ENCODE measurements around the gene HINT2.

The HINT2 gene

DNA sequence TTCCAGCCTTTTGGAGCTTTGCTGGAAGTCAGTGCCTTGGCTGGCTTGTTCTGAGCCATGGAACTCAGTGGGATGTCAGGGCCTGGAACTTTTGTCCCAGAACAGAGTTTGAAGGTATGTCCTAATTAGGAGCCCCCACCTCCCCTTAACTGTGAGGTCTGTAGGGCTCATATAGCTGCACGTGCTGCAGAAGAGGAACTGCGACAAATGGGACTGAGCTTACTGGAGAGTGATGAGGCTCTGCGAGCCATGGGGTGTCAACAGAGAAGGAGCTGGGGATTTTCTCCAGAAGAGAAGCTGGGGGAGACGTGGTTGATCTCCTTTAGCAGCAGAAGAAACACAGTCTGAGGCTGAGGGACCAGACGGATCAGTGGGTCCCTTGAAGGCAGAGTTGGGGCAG is 25.1 kb upstream of the HINT2 start:
- H3K9me3 ChIP-seq (ENCODE audit: low read length), result no peaks in the 10 kb centered on the region
- H3K36me3 ChIP-seq (ENCODE audit: insufficient read depth, low read length), result peaks cover 4% of the 10 kb centered on the region
- no peak overlapping the region for H3K27ac ChIP-seq (ENCODE audit: low read depth, low read length)
- no peak overlapping the region for H3K4me3 ChIP-seq (ENCODE audit: low read depth in 1 of 2, low read length in 2 of 2)
- H3K9ac ChIP-seq (ENCODE audit: low read length), result no peak overlapping the region
- H3K4me1 ChIP-seq (ENCODE audit: insufficient read depth, low read length), result peaks cover 10% of the 10 kb centered on the region
- H3K27me3 ChIP-seq (ENCODE audit: control insufficient read depth in 1 of 2, insufficient read depth in 2 of 2, low read length in 2 of 2), result no peaks in the 10 kb centered on the region

DNA sequence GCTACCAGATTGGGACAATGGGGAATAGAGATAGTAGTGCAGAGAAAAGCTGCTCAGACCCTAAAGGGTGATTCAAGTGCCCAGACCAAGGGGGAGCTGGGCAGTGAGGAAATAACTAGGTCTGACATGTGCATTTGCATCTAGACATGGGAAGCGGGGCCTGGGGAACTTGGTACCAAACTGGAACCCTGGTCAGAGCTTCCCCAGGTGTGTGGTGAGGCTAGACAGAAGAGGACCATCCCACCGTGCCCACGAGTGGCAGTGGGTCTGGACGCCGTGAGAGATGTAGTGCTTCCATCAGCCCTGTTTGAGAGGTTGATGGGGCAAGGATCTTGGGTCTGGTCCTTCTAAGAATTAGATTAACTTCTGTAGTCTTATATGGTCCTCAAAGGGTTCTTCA is 21.8 kb upstream of the HINT2 start:
- no peak overlapping the region for H3K4me3 ChIP-seq (ENCODE audit: low read depth in 1 of 2, low read length in 2 of 2)
- no peak overlapping the region for H3K27ac ChIP-seq (ENCODE audit: low read depth, low read length)
- H3K27me3 ChIP-seq (ENCODE audit: control insufficient read depth in 1 of 2, insufficient read depth in 2 of 2, low read length in 2 of 2), result no peaks in the 10 kb centered on the region
- H3K4me1 ChIP-seq (ENCODE audit: insufficient read depth, low read length), result peaks cover 10% of the 10 kb centered on the region
- no peaks in the 10 kb centered on the region for H3K9me3 ChIP-seq (ENCODE audit: low read length)
- no peaks in the 10 kb centered on the region for H3K36me3 ChIP-seq (ENCODE audit: insufficient read depth, low read length)
- H3K9ac ChIP-seq (ENCODE audit: low read length), result no peak overlapping the region

DNA sequence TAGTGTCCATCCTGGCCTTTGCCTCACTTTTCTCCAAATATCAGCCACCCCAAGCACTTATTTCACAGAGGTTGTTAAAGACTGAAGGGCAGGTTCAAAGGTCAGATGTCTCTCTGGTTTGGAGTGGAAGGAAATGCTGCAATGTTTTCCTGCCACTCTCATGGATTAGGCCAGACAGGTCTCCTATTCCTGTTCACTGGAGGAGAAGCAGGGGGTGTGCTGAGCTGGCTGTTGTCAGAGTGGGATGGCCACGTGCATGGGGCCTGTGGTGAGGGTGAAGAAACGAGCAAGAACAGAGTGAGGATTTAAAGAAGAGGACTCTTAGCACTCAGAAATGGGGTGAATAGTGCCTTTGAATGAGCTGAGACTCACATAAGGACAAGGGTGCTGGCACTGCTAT is 20.9 kb upstream of the HINT2 start:
- Histone ChIP-seq H3K4me1 (ENCODE audit: insufficient read depth, low read length) (peaks cover 18% of the 10 kb centered on the region), H3K36me3 (ENCODE audit: insufficient read depth, low read length) (no peaks in the 10 kb centered on the region), H3K27me3 (ENCODE audit: control insufficient read depth in 1 of 2, insufficient read depth in 2 of 2, low read length in 2 of 2) (no peaks in the 10 kb centered on the region), H3K27ac (ENCODE audit: low read depth, low read length) (no peak overlapping the region), H3K4me3 (ENCODE audit: low read depth in 1 of 2, low read length in 2 of 2) (no peak overlapping the region), H3K9me3 (ENCODE audit: low read length) (no peaks in the 10 kb centered on the region), H3K9ac (ENCODE audit: low read length) (no peak overlapping the region)

DNA sequence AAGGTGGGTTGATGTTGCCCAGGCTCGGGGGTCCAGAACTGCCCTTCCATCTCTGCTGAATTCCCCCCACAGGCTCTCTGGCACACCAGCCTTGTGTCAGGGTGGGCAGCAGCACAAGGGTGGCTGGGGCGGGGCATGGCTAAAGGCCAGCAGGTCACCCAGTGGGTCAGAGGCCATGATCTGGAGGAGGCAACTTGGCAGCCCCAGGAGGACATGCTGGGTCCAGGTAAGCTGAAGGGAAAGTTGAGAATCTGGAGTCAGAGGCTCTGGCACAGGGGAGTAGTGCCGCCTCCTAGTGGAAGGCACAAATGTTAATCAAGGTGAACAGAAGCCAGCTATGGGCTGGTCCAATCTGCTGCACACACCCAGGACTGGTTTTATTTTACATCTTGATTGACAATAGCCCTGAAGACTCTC is 20.4 kb upstream of the HINT2 start:
- H3K9ac ChIP-seq (ENCODE audit: low read length), result no peak overlapping the region
- peaks cover 24% of the 10 kb centered on the region for H3K4me1 ChIP-seq (ENCODE audit: insufficient read depth, low read length)
- no peak overlapping the region for H3K4me3 ChIP-seq (ENCODE audit: low read depth in 1 of 2, low read length in 2 of 2)
- no peak overlapping the region for H3K27ac ChIP-seq (ENCODE audit: low read depth, low read length)
- no peaks in the 10 kb centered on the region for H3K9me3 ChIP-seq (ENCODE audit: low read length)
- no peaks in the 10 kb centered on the region for H3K27me3 ChIP-seq (ENCODE audit: control insufficient read depth in 1 of 2, insufficient read depth in 2 of 2, low read length in 2 of 2)
- no peaks in the 10 kb centered on the region for H3K36me3 ChIP-seq (ENCODE audit: insufficient read depth, low read length)

DNA sequence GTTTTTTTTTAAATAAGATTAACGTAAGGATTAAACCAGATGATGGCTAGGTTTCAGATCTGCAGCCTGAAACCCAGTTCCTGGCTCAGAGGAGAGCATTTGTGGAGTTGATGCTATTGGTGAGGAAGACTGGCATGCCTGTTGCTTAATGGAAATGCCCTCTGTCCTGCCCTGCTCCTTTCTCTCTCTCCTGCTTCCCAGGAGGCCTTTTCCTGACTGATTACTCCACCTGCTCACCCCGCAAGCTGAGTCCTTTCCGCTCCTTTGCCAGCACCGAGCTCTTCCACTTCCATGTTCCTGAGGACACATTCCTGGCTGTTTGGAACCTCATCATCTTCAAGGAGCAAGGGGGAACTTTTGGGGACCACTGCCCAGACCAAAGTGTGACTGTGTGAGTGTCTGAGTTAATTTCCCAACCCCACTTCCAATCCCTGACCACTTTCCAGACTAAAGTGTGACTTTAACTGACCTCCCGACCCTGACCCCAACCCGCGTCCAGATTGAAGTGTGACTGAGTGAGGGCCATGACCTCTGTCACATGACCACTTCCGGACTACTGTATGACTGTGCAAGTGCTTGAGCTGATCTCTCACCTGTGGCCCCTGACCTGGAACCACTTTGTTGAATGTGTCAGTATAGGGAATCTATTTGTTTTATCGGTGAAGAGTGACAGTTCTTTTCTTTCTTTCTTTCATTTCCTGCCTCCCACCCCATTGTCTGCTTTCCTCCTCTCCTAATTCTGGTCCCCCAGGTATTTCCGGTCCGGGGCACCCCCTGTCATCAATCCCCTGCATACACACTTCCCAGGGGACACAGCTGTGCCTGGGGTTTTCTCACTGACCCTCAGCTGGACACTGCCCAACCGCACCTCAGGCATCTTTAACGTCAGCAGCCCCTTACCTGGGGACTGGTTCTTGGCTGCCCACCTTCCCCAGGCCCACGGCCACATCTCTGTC is 19.7 kb upstream of the HINT2 start:
- H3K4me1 ChIP-seq (ENCODE audit: insufficient read depth, low read length), result peaks cover 31% of the 10 kb centered on the region
- no peak overlapping the region for H3K27ac ChIP-seq (ENCODE audit: low read depth, low read length)
- H3K27me3 ChIP-seq (ENCODE audit: control insufficient read depth in 1 of 2, insufficient read depth in 2 of 2, low read length in 2 of 2), result no peaks in the 10 kb centered on the region
- H3K9me3 ChIP-seq (ENCODE audit: low read length), result no peaks in the 10 kb centered on the region
- no peak overlapping the region for H3K4me3 ChIP-seq (ENCODE audit: low read depth in 1 of 2, low read length in 2 of 2)
- no peaks in the 10 kb centered on the region for H3K36me3 ChIP-seq (ENCODE audit: insufficient read depth, low read length)
- H3K9ac ChIP-seq (ENCODE audit: low read length), result no peak overlapping the region

DNA sequence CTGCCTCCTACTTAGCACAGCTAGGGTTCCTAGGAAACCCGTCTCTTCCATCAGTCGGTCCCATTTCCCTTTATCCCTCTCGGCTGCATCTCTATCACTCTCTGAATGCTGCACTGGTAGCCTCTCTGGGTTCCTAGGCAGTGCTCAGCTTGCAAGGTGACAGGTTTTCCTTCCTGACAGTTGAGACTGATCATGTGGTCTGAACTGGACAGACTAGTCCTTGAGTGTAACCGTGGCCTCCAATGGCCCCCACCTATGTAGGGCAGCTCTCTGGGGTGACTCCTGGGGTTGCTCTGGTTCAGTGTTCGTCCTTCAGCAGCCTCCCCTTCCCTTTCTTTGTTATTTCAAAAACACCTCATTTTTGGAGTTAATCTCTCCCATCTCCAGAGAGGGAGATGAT is 18.0 kb upstream of the HINT2 start:
- peaks cover 36% of the 10 kb centered on the region for H3K4me1 ChIP-seq (ENCODE audit: insufficient read depth, low read length)
- H3K4me3 ChIP-seq (ENCODE audit: low read depth in 1 of 2, low read length in 2 of 2), result no peak overlapping the region
- no peaks in the 10 kb centered on the region for H3K9me3 ChIP-seq (ENCODE audit: low read length)
- no peak overlapping the region for H3K9ac ChIP-seq (ENCODE audit: low read length)
- no peaks in the 10 kb centered on the region for H3K36me3 ChIP-seq (ENCODE audit: insufficient read depth, low read length)
- H3K27ac ChIP-seq (ENCODE audit: low read depth, low read length), result no peak overlapping the region
- no peaks in the 10 kb centered on the region for H3K27me3 ChIP-seq (ENCODE audit: control insufficient read depth in 1 of 2, insufficient read depth in 2 of 2, low read length in 2 of 2)

DNA sequence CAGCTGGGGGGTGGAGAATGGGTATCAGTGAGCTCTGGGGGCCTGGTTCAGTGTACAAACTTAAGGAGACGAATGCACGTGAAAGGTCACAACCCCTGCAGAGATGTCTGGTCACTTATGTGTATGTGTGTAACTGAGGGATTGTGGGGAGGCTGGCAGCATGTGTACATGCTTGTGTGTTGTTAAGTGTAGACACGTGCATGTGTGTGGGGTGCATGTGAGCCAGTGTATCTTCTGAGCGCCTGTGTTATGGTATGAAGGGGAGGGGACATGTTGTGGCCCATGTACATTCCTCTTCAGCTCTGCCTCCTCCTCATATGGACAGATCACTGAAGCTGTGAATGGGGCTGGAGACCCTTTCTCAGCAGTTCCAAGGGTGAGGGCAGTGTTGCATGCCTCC is 16.2 kb upstream of the HINT2 start:
- no peak overlapping the region for H3K27ac ChIP-seq (ENCODE audit: low read depth, low read length)
- H3K36me3 ChIP-seq (ENCODE audit: insufficient read depth, low read length), result no peaks in the 10 kb centered on the region
- H3K4me3 ChIP-seq (ENCODE audit: low read depth in 1 of 2, low read length in 2 of 2), result no peak overlapping the region
- H3K27me3 ChIP-seq (ENCODE audit: control insufficient read depth in 1 of 2, insufficient read depth in 2 of 2, low read length in 2 of 2), result no peaks in the 10 kb centered on the region
- H3K4me1 ChIP-seq (ENCODE audit: insufficient read depth, low read length), result peaks cover 36% of the 10 kb centered on the region
- H3K9me3 ChIP-seq (ENCODE audit: low read length), result no peaks in the 10 kb centered on the region
- no peak overlapping the region for H3K9ac ChIP-seq (ENCODE audit: low read length)

DNA sequence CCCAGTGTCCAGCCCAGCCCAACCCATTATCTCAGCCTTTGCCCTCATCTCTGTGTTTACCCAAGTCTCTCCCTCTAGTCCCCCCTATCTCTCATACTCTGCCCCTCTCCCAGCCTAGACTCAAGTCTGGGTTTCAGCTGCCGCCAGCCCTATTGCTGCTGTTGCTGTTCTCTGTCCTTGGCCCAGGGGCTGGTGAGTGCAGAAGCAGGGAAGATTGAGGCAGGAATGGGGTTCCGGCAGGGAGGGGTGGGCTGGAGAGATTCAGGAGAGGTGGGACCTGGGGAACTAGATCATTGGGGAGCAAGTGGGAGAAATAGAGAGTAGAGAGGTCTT is 14.9 kb upstream of the HINT2 start:
- H3K27me3 ChIP-seq (ENCODE audit: control insufficient read depth in 1 of 2, insufficient read depth in 2 of 2, low read length in 2 of 2), result no peaks in the 10 kb centered on the region
- no peaks in the 10 kb centered on the region for H3K36me3 ChIP-seq (ENCODE audit: insufficient read depth, low read length)
- peak overlapping the region; percentile 66 for H3K27ac ChIP-seq (ENCODE audit: low read depth, low read length)
- H3K9ac ChIP-seq (ENCODE audit: low read length), result peak overlapping the region; percentile 84
- H3K4me3 ChIP-seq (ENCODE audit: low read depth in 1 of 2, low read length in 2 of 2), result peak overlapping the region; percentile 43 to 82
- no peaks in the 10 kb centered on the region for H3K9me3 ChIP-seq (ENCODE audit: low read length)
- peaks cover 36% of the 10 kb centered on the region for H3K4me1 ChIP-seq (ENCODE audit: insufficient read depth, low read length)

DNA sequence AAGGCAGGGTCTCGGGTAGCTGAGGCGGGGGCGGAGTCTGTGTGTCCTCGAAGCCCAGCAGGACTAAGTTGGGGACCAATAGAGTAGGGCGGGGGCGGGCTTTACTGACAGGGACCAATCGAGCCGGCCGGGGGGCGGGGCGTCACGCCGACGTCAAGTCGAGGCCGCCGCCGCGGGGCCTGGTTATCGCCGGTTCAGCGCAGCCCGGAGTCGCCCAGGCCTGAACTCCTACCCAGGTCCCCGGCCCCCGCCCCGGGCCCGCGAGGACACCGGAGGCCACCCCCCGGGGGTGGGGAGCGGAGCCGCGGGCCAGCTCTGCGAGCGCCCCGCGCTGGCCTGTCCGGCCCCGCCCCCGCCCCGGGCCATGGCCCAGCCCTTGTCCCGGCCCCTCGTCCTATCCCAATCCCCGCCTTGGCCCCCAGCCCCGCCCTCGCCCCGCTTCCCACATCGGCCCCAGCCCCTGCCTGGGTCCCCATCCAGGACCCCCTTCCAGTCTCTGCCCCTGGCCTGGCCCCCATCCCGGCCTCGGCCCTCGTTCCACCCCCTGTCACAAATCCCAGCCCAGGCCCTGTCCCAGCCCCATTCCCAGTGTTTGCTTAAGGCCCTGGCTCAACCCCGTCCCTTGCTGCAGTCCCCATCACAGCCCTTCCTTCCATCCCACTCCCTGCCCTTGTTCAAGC is 14.4 kb upstream of the HINT2 start, which contains the start of gene TMEM8B:
TSS of gene TMEM8B (plus strand) at position 145 of the 680 bp plus-strand sequence. CDS start at position 365, 220 bp downstream.
- H3K27me3 ChIP-seq (ENCODE audit: control insufficient read depth in 1 of 2, insufficient read depth in 2 of 2, low read length in 2 of 2), result no peaks in the 10 kb centered on the region
- no peaks in the 10 kb centered on the region for H3K9me3 ChIP-seq (ENCODE audit: low read length)
- no peaks in the 10 kb centered on the region for H3K36me3 ChIP-seq (ENCODE audit: insufficient read depth, low read length)
- H3K27ac ChIP-seq (ENCODE audit: low read depth, low read length), result peak within 1 kb of the TSS; percentile 66
- H3K9ac ChIP-seq (ENCODE audit: low read length), result peak within 1 kb of the TSS; percentile 84
- H3K4me3 ChIP-seq (ENCODE audit: low read depth in 1 of 2, low read length in 2 of 2), result peak within 1 kb of the TSS; percentile 43 to 82
- H3K4me1 ChIP-seq (ENCODE audit: insufficient read depth, low read length), result peaks cover 36% of the 10 kb centered on the region

DNA sequence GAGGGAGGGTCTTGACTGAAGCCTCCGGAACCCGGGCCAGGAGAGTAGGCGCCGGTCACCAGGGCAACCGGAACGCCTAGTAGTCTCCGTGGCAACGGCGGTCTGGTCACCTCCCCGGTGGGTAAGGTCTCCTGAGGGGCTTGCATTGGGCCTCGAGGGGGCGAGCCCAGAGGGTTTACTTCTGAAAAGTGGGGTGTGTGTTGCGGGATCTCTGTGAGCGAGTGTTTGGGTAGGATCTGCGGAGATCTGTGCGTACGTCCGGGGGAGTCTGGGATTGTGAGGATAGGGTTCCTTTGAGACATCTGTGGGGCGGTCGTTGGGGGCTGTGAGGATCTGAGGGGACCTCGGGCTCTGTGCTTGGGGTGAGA is 13.9 kb upstream of the HINT2 start, which contains the start of gene FAM221B:
TSS of gene FAM221B (minus strand) at position 17 of the 368 bp plus-strand sequence. CDS start 2,571 bp downstream, outside the sequence.
- Histone ChIP-seq H3K4me1 (ENCODE audit: insufficient read depth, low read length) (peaks cover 36% of the 10 kb centered on the region), H3K9ac (ENCODE audit: low read length) (peak within 1 kb of the TSS; percentile 84), H3K9me3 (ENCODE audit: low read length) (no peaks in the 10 kb centered on the region), H3K27me3 (ENCODE audit: control insufficient read depth in 1 of 2, insufficient read depth in 2 of 2, low read length in 2 of 2) (no peaks in the 10 kb centered on the region), H3K27ac (ENCODE audit: low read depth, low read length) (peak within 1 kb of the TSS; percentile 66), H3K4me3 (ENCODE audit: low read depth in 1 of 2, low read length in 2 of 2) (peak within 1 kb of the TSS; percentile 43 to 82), H3K36me3 (ENCODE audit: insufficient read depth, low read length) (no peaks in the 10 kb centered on the region)

DNA sequence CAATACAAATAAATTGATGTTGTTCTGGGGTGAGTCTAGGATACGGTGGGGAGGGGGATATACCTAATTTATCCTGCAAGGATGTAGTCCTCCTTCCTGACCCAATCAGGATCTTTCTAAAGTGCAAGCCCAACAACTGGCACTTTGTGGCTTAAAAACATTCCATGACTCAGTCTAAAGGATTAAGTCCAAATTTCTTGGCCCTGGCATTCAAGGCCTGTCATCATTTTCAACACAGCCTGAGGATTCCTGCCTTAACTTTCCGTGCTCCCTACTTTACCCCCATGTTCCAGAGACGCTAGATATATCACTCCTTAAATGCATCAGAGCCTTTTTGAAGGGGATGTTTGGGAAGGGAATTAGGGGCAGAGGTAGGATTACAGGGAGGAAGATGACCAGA is 12.6 kb upstream of the HINT2 start:
- Histone ChIP-seq H3K4me1 (ENCODE audit: insufficient read depth, low read length) (peaks cover 28% of the 10 kb centered on the region), H3K36me3 (ENCODE audit: insufficient read depth, low read length) (no peaks in the 10 kb centered on the region), H3K27me3 (ENCODE audit: control insufficient read depth in 1 of 2, insufficient read depth in 2 of 2, low read length in 2 of 2) (no peaks in the 10 kb centered on the region), H3K9ac (ENCODE audit: low read length) (no peak overlapping the region), H3K4me3 (ENCODE audit: low read depth in 1 of 2, low read length in 2 of 2) (no peak overlapping the region), H3K9me3 (ENCODE audit: low read length) (no peaks in the 10 kb centered on the region), H3K27ac (ENCODE audit: low read depth, low read length) (no peak overlapping the region)

Data from muscle layer of colon (tissue), 2 donors.